ENCODE results near the gene UBASH3A. TPM values are rescaled to one million over a fixed set of nuclear protein-coding genes. Genes with fewer than 3 reads are reported as not detected.

Gene UBASH3A
- total RNA-seq, 1 donor from 2014 or later, result not detected

DNA sequence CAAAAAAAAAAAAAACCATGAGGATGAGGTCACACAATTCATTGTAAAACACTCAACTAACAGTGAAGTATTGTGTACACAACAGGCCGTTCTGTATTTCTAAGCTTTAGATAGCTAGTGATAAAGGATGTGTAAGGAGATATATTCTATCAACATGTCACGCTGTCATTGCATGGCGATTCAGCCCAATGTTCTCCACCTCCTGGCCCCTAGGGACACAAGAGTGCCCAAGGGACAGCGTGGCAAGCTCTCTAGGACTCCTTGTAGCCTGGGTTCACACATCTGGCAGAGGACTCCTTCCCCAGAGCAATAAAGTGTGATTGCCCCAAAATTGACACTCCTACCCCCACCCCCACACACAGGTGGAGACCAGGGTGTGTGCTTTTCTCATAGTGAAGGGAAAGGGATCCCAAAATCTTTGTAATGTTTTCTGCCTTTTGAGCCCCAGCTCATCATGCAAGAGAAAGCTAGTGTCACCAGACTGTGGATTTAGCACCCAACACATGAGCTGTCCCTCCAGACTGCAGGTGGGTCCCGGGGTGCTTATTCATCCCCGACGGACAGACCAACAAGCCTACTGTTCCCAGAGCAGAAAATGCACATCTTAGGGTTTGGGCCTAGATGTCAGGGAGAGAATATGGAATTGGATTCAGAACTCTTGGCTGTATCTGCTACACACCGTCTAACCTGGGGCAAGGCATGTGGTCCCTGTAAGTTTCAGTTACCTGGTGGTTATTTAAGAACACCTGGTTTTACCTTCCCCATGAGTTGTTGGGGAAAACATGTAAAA lies 19.4 kb upstream of the UBASH3A start:
- peaks cover 5% of the 10 kb centered on the region for H3K9me3 Mint-ChIP-seq

GRCh38 chr21:42384989-42385388 lies 18.7 kb upstream of the UBASH3A start:
- Mint-ChIP-seq H3K27me3 (ENCODE audit: low read depth) (peaks cover 10% of the 10 kb centered on the region), H3K9me3 (peaks cover 5% of the 10 kb centered on the region), H3K27ac (ENCODE audit: unreplicated experiment) (no peak overlapping the region), H3K4me3 (no peak overlapping the region), H3K36me3 (ENCODE audit: low read depth) (no peaks in the 10 kb centered on the region), H3K4me1 (peaks cover 11% of the 10 kb centered on the region)
- TF ChIP-seq CTCF (conservative IDR thresholded peaks at IDR 0.05), result no peak
- no peak for DNase-seq (ENCODE audit: low read depth, low spot score)

More for the DNA sequence above, 19.4 kb upstream of the UBASH3A start:
- no peak overlapping the region for H3K4me3 Mint-ChIP-seq
- no peak for TF ChIP-seq CTCF (conservative IDR thresholded peaks at IDR 0.05)
- DNase-seq (ENCODE audit: low read depth, low spot score), result no peak
- no peak overlapping the region for H3K27ac Mint-ChIP-seq (ENCODE audit: unreplicated experiment)
- no peaks in the 10 kb centered on the region for H3K36me3 Mint-ChIP-seq (ENCODE audit: low read depth)
- H3K4me1 Mint-ChIP-seq, result peaks cover 7% of the 10 kb centered on the region
- H3K27me3 Mint-ChIP-seq (ENCODE audit: low read depth), result peaks cover 10% of the 10 kb centered on the region

- H3K27ac Mint-ChIP-seq (ENCODE audit: unreplicated experiment), result no peak overlapping the region
- H3K9me3 Mint-ChIP-seq, result peaks cover 5% of the 10 kb centered on the region
- H3K36me3 Mint-ChIP-seq (ENCODE audit: low read depth), result no peaks in the 10 kb centered on the region
Observed at GRCh38 chr21:42385619-42386018, 18.1 kb upstream of the UBASH3A start.

DNA sequence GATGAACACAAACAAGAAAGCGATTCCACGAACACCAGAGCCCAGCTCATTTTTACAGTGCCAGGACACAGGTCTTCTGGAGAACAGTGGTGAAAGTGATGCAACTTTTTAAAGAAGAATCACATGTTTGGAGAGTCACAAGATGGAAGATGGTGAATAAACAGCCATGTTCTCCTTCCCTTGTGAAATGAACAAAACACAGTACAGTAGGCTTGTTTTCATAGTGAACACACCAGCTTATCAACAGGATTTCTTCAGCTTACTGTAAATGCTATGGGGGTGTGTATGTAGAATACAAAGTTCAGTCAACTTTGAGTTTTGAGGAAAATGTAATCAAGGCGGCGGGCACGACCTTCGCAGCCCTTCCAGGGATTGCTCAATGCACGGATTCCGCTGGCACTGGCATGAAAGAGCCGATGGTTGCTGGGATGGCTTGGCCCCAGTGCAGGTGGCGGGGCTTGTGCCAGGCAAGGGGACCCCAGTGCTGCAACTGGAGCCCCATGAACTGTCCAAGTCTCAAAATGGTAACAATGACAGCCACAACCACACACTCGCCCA lies 17.6 kb upstream of the UBASH3A start:
- TF ChIP-seq CTCF (conservative IDR thresholded peaks at IDR 0.05), result no peak
- H3K4me3 Mint-ChIP-seq, result no peak overlapping the region
- H3K4me1 Mint-ChIP-seq, result peaks cover 11% of the 10 kb centered on the region
- no peak overlapping the region for H3K27ac Mint-ChIP-seq (ENCODE audit: unreplicated experiment)
- peaks cover 10% of the 10 kb centered on the region for H3K27me3 Mint-ChIP-seq (ENCODE audit: low read depth)
- DNase-seq (ENCODE audit: low read depth, low spot score), result no peak
- no peaks in the 10 kb centered on the region for H3K36me3 Mint-ChIP-seq (ENCODE audit: low read depth)
- H3K9me3 Mint-ChIP-seq, result peaks cover 5% of the 10 kb centered on the region

More at GRCh38 chr21:42385619-42386018, 18.1 kb upstream of the UBASH3A start:
- H3K4me1 Mint-ChIP-seq, result peaks cover 11% of the 10 kb centered on the region
- DNase-seq (ENCODE audit: low read depth, low spot score), result no peak
- H3K4me3 Mint-ChIP-seq, result no peak overlapping the region
- H3K27me3 Mint-ChIP-seq (ENCODE audit: low read depth), result peaks cover 10% of the 10 kb centered on the region
- TF ChIP-seq CTCF (conservative IDR thresholded peaks at IDR 0.05), result no peak

DNA sequence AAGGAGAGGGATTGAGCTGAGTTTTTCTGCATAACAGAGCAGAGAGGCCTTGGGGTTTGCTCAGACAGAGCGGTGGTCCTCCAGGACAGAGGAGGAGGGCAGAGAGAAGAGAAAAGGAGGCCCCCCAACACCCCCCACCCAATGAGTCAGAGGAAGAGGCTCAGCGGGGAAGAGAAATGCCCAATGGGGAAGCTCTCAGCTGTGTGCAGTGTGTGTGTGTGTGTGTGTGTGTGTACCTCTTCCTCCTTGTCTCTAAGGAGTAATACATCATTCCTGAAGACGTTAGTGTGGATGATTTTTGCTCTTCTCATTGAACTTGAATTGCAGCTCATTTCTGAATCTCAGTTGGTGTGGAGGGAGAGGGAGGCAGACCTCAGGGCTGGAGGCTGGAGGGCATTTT lies 16.5 kb upstream of the UBASH3A start:
- Mint-ChIP-seq H3K9me3 (peaks cover 1% of the 10 kb centered on the region), H3K4me3 (no peak overlapping the region), H3K36me3 (ENCODE audit: low read depth) (no peaks in the 10 kb centered on the region), H3K27me3 (ENCODE audit: low read depth) (peaks cover 10% of the 10 kb centered on the region), H3K27ac (ENCODE audit: unreplicated experiment) (no peak overlapping the region), H3K4me1 (peaks cover 14% of the 10 kb centered on the region)
- no peak for TF ChIP-seq CTCF (conservative IDR thresholded peaks at IDR 0.05)
- DNase-seq (ENCODE audit: low read depth, low spot score), result no peak
